22Rv1 (cell line): ENCODE measurements around the gene MAP4K1.

Experiments
- CTCF ChIP-seq: fragments of 450-650 bp; IDR thresholded peaks from 2 replicates; pipeline ENCODE4 v1.5.1; 2017; ENCODE audit warnings: mild to moderate bottlenecking
- ZFX ChIP-seq: fragments of 450-650 bp; IDR thresholded peaks from 2 replicates; pipeline ENCODE4 v1.6.1; 2017; ENCODE audit warnings: antibody characterized with exemption, borderline replicate concordance

GRCh38 chr19:38559428-38560401, 58.0 kb downstream of the MAP4K1 start:
- TF ChIP-seq CTCF: no peak
- no peak for TF ChIP-seq ZFX
